ENCODE results near the gene HELZ2.

HELZ2 gene

GRCh38 chr20:63588641-63589041, 14.6 kb upstream of the HELZ2 start:
- no peak for DNase-seq (ENCODE audit: low read depth, low spot score)
- POLR2A ChIA-PET, result interaction anchor here (1.0 kb wide), 1 partner anchor 14 kb away, joined by 3 read pairs; the partner anchor contains the start of gene HELZ2
- H3K4me3 ChIP-seq (ENCODE audit: low read depth, low read length), result no peak overlapping the region
- CTCF ChIA-PET, result no interaction called here
- TF ChIP-seq, protein P1, sequence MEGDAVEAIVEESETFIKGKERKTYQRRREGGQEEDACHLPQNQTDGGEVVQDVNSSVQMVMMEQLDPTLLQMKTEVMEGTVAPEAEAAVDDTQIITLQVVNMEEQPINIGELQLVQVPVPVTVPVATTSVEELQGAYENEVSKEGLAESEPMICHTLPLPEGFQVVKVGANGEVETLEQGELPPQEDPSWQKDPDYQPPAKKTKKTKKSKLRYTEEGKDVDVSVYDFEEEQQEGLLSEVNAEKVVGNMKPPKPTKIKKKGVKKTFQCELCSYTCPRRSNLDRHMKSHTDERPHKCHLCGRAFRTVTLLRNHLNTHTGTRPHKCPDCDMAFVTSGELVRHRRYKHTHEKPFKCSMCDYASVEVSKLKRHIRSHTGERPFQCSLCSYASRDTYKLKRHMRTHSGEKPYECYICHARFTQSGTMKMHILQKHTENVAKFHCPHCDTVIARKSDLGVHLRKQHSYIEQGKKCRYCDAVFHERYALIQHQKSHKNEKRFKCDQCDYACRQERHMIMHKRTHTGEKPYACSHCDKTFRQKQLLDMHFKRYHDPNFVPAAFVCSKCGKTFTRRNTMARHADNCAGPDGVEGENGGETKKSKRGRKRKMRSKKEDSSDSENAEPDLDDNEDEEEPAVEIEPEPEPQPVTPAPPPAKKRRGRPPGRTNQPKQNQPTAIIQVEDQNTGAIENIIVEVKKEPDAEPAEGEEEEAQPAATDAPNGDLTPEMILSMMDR (IDR thresholded peaks at IDR 0.05; ENCODE audit: insufficient read depth, low read length, missing control alignments), result no peak

- H3K4me3 ChIP-seq (ENCODE audit: low read depth, low read length), result no peak overlapping the region
- POLR2A ChIA-PET, result interaction anchor here (1.0 kb wide), 1 partner anchor 14 kb away, joined by 3 read pairs; the partner anchor contains the start of gene HELZ2
- no peak for DNase-seq (ENCODE audit: low read depth, low spot score)
- CTCF ChIA-PET, result no interaction called here
- TF ChIP-seq, protein P1 (IDR thresholded peaks at IDR 0.05; ENCODE audit: insufficient read depth, low read length, missing control alignments), result no peak
These were observed 13.9 kb upstream of the HELZ2 start for GRCh38 chr20:63587776-63588591.

GRCh38 chr20:63587256-63587655, 13.2 kb upstream of the HELZ2 start:
- TF ChIP-seq, protein P1 (IDR thresholded peaks at IDR 0.05; ENCODE audit: insufficient read depth, low read length, missing control alignments), result no peak
- no peak overlapping the region for H3K4me3 ChIP-seq (ENCODE audit: low read depth, low read length)

DNA sequence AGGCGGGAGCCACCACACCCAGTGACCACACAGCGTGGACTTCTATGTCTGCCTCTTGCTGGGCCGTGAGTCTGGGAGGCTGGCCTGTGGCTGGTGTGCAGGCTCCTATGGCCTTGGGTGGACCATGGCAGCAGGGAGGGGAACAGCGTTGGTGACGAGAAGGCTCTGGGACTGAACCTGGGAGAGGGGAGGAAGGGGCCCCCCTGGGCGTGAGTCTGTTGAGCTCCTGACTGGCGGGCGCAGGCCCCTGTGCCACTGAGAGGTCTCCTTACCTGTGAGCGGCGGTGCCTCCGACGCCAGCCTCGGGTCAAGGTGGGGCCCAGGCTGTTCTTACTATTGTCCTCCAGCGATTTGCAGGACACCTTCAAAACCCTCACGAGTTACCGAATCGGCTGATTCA, 12.8 kb upstream of the HELZ2 start:
- no peak overlapping the region for H3K4me3 ChIP-seq (ENCODE audit: low read depth, low read length)
- ChIA-PET CTCF (interaction anchor here (0.7 kb wide), 1 partner anchor 19 kb away, joined by 3 read pairs; no protein-coding TSS in a partner anchor), POLR2A (no interaction called here)
- DNase-seq (ENCODE audit: low read depth, low spot score), result no peak
- TF ChIP-seq, protein P1 (IDR thresholded peaks at IDR 0.05; ENCODE audit: insufficient read depth, low read length, missing control alignments), result no peak

More at GRCh38 chr20:63587256-63587655, 13.2 kb upstream of the HELZ2 start:
- ChIA-PET POLR2A (no interaction called here), CTCF (no interaction called here)
- no peak for DNase-seq (ENCODE audit: low read depth, low spot score)

- no peak for DNase-seq (ENCODE audit: low read depth, low spot score)
- CTCF ChIA-PET, result interaction anchor here (0.7 to 1.4 kb wide), 2 partner anchors 12 to 18 kb away, joined by 3 to 4 read pairs; partner anchors contain the start of gene HELZ2
- TF ChIP-seq, protein P1 (IDR thresholded peaks at IDR 0.05; ENCODE audit: insufficient read depth, low read length, missing control alignments), result no peak
- no peak overlapping the region for H3K4me3 ChIP-seq (ENCODE audit: low read depth, low read length)
- POLR2A ChIA-PET, result no interaction called here
These were observed 11.9 kb upstream of the HELZ2 start for GRCh38 chr20:63585616-63586565.
